ENCODE data around the gene DOCK2.

GRCh38 chr5:169875091-169875728 is 238.1 kb downstream of the DOCK2 start:
- TF ChIP-seq POLR2AphosphoS5 (IDR thresholded peaks at IDR 0.05; ENCODE audit: low read depth, low read length) (no peak), SIN3A (IDR thresholded peaks at IDR 0.05; ENCODE audit: borderline replicate concordance, insufficient read depth, low read length) (no peak)
